GM12872 (cell line): ENCODE data around the gene RFLNA.
A peak's percentile ranks its signal among the peaks of the same experiment; 100 is the strongest.

Source experiments
- CTCF ChIP-seq: IDR thresholded peaks from 3 replicates; pipeline ENCODE4 v1.5.1; 2011; ENCODE audit warnings: low read depth, mild to moderate bottlenecking, low read length, moderate library complexity; ENCODE audit not compliant: insufficient read depth

Gene RFLNA

GRCh38 chr12:124344526-124344925 is 49.6 kb downstream of the RFLNA start:
- TF ChIP-seq CTCF: no peak

DNA sequence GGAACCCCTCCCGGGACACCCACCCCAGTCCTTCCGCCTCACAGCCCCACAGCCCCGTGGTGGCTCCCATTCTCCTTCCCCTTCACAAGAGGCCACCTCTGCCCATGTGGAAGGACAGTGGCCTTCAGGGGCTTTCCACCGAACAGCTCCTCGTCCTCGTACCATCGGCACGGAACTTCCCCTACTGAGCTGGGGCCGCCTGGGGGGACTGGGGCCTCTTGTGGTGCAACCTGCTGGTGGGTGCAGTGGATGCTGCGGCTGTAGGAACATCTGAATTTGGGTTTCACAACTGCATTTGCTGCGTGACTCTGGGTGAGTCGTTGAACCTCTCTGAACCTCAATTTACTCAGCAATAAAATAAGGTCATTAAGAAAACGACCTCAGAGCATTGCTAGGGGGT is 50.9 kb downstream of the RFLNA start:
- TF ChIP-seq CTCF: no peak

- TF ChIP-seq CTCF: no peak
Observed at GRCh38 chr12:124346425-124347168, 51.7 kb downstream of the RFLNA start.

- no peak for TF ChIP-seq CTCF
Observed at GRCh38 chr12:124347335-124347734, 52.4 kb downstream of the RFLNA start.

GRCh38 chr12:124347805-124348658 is 53.1 kb downstream of the RFLNA start:
- TF ChIP-seq CTCF: peak; percentile 67

GRCh38 chr12:124348659-124349380 is 53.9 kb downstream of the RFLNA start:
- no peak for TF ChIP-seq CTCF

GRCh38 chr12:124350491-124350890 is 55.6 kb downstream of the RFLNA start:
- TF ChIP-seq CTCF: no peak
